Fibroblast of lung (primary cell): ENCODE data around the gene GREM2. TPM values are rescaled to one million over a fixed set of nuclear protein-coding genes. Genes with fewer than 3 reads are reported as not detected.

Experiments used
- DNase-seq, 2 donors: peaks; one replicate each; pipeline versions ENCODE4 v3.0.0 to v3.0.0-alpha.2; 2010; ENCODE audit warnings: low read depth in 2 of 2
- H2AFZ ChIP-seq: 2 replicates; pipeline ENCODE4 v1.5.1; 2012; ENCODE audit warnings: low read length, control low read depth, inconsistent platforms
- H3K27ac ChIP-seq: 2 replicates; pipeline ENCODE4 v1.5.1; 2011; ENCODE audit warnings: low read length, control low read depth; ENCODE audit not compliant: insufficient read depth
- H3K27me3 ChIP-seq: 2 replicates; pipeline ENCODE4 v1.5.1; 2011; ENCODE audit warnings: mild to moderate bottlenecking, low read length; ENCODE audit not compliant: control insufficient read depth, insufficient read depth
- H3K36me3 ChIP-seq: 2 replicates; pipeline ENCODE4 v1.5.1; 2011; ENCODE audit warnings: low read length; ENCODE audit not compliant: control insufficient read depth, insufficient read depth
- H3K4me1 ChIP-seq: 2 replicates; pipeline ENCODE4 v1.5.1; 2011; ENCODE audit warnings: low read length; ENCODE audit not compliant: control insufficient read depth, insufficient read depth; ENCODE audit errors: extremely low read depth
- H3K4me2 ChIP-seq: 2 replicates; pipeline ENCODE4 v1.5.1; 2011; ENCODE audit warnings: low read length, control low read depth; ENCODE audit not compliant: insufficient read depth; ENCODE audit errors: extremely low read depth
- H3K4me3 ChIP-seq, 4 experiments: fragments of 200-600 bp in 1 of 4; sonication (generic) in 1 of 4; replicated peaks in 1 of 4; 2 replicates each; pipeline ENCODE4 v1.5.1; 2011 to 2016; ENCODE audit warnings: low read length in 4 of 4, low read depth in 3 of 4, mild to moderate bottlenecking in 3 of 4, control low read depth in 2 of 4, inconsistent platforms in 1 of 4, mixed read lengths in 1 of 4; ENCODE audit not compliant: insufficient read depth in 1 of 4; ENCODE audit errors: control extremely low read depth in 1 of 4
- H3K79me2 ChIP-seq: 2 replicates; pipeline ENCODE4 v1.5.1; 2012; ENCODE audit warnings: mild to moderate bottlenecking, low read length, inconsistent platforms; ENCODE audit not compliant: control insufficient read depth, insufficient read depth
- H3K9ac ChIP-seq: 2 replicates; pipeline ENCODE4 v1.5.1; 2011; ENCODE audit warnings: mild to moderate bottlenecking, low read length, control low read depth; ENCODE audit not compliant: insufficient read depth
- H3K9me3 ChIP-seq: 2 replicates; pipeline ENCODE4 v1.5.1; 2012; ENCODE audit warnings: low read depth, low read length; ENCODE audit not compliant: control insufficient read depth, insufficient read depth
- H4K20me1 ChIP-seq: 2 replicates; pipeline ENCODE4 v1.5.1; 2011; ENCODE audit warnings: low read length; ENCODE audit not compliant: control insufficient read depth, insufficient read depth; ENCODE audit errors: extremely low read depth
- EZH2 ChIP-seq: IDR thresholded peaks from 2 replicates; pipeline ENCODE4 v1.5.1; 2012; ENCODE audit warnings: low read length, control low read depth, mild to moderate bottlenecking; ENCODE audit errors: missing control alignments
- polyA plus RNA-seq, 2 donors: library from polyadenylated mRNA; depleted of rRNA in 1 of 2; stranded (reverse) in 1 of 2; unstranded in 1 of 2; fragments of >200 nt; gene quantifications; 2 replicates each; pipeline ENCODE4 v1.2.1, GENCODE V29; 2011 to 2012; ENCODE audit warnings: missing spikeins in 1 of 2
- total RNA-seq: library from RNA; depleted of rRNA; stranded (reverse); fragments of >200 nt; gene quantifications from 2 replicates; pipeline ENCODE4 v1.2.1, GENCODE V29; 2014
- TF ChIP-seq, protein P1 (sequence below), 2 donors: IDR thresholded peaks in 1 of 2; conservative IDR thresholded peaks in 1 of 2; 1 replicate in 1 of 2; 2 replicates in 1 of 2; pipeline ENCODE4 v1.5.1; 2011 to 2012; ENCODE audit warnings: low read length in 2 of 2, control low read depth in 1 of 2, inconsistent platforms in 1 of 2, low read depth in 1 of 2, mild to moderate bottlenecking in 1 of 2

Gene GREM2
- total and polyA plus RNA-seq, 2 donors (not counting 1 experiment from before 2014, with no cell fraction given) = 6.9 to 21.1 TPM

DNA sequence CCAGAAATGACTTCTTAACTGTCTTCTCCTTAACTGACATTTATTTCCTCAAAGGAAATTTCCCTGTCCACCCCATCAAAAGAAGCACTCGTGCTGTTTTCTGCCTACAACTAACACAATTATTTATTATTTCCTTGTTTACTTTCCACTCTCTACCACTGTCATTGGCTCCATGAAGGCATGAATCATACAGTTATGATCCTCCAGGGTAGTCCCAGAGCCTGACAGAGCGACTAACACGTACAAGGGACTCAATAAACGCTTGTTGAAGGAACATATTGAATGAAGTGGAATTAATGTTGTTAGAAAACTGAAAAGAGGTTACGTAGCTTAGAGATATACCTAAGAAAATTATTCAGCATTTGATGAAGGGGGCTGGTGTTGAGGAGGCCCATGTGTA lies 20.9 kb downstream of the GREM2 start:
- Histone ChIP-seq H4K20me1 (no peaks in the 10 kb centered on the region), H3K27me3 (no peaks in the 10 kb centered on the region), H3K27ac (no peak overlapping the region), H3K36me3 (no peaks in the 10 kb centered on the region), H3K4me2 (no peak overlapping the region), H3K9ac (no peak overlapping the region), H3K79me2 (no peaks in the 10 kb centered on the region), H3K4me1 (no peaks in the 10 kb centered on the region), H3K4me3 (no peak overlapping the region), H2AFZ (no peak overlapping the region), H3K9me3 (no peaks in the 10 kb centered on the region)
- TF ChIP-seq EZH2 = no peak
- TF ChIP-seq, protein P1, sequence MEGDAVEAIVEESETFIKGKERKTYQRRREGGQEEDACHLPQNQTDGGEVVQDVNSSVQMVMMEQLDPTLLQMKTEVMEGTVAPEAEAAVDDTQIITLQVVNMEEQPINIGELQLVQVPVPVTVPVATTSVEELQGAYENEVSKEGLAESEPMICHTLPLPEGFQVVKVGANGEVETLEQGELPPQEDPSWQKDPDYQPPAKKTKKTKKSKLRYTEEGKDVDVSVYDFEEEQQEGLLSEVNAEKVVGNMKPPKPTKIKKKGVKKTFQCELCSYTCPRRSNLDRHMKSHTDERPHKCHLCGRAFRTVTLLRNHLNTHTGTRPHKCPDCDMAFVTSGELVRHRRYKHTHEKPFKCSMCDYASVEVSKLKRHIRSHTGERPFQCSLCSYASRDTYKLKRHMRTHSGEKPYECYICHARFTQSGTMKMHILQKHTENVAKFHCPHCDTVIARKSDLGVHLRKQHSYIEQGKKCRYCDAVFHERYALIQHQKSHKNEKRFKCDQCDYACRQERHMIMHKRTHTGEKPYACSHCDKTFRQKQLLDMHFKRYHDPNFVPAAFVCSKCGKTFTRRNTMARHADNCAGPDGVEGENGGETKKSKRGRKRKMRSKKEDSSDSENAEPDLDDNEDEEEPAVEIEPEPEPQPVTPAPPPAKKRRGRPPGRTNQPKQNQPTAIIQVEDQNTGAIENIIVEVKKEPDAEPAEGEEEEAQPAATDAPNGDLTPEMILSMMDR (conservative IDR thresholded peaks at IDR 0.05 in 1 of 2, IDR thresholded peaks at IDR 0.05 in 1 of 2; ENCODE audit: low read depth in 1 of 2, low read length in 2 of 2) = no peak
- DNase-seq = no peak

DNA sequence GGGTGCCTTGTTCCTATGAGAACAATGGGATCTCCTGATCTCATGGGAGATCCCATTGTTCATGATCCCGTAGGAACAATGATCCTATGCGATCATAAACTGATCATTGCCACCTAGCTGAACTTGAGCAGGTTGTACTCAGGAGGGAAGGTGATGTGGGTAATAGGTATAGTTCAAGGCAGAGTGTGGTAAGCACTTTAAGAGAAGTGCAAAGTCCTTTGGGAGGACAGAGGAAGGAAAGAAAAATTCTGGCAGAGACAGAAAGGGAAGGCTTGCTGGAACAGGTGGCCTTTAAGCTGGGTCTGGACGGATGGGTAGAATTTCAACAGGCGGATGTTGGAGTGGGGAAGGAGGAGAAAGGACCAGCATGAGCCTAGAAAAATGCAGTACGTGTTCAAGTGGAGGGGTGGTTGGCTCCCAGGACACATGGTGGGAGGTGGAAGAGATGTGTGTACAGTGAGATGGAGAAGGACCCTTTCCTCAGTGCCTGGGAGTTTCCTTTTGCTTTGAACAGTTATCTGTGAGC lies 22.3 kb downstream of the GREM2 start:
- H3K27me3 ChIP-seq = no peaks in the 10 kb centered on the region
- no peak overlapping the region for H3K27ac ChIP-seq
- no peaks in the 10 kb centered on the region for H4K20me1 ChIP-seq
- no peaks in the 10 kb centered on the region for H3K4me1 ChIP-seq
- TF ChIP-seq, protein P1 (conservative IDR thresholded peaks at IDR 0.05 in 1 of 2, IDR thresholded peaks at IDR 0.05 in 1 of 2; ENCODE audit: low read depth in 1 of 2, low read length in 2 of 2) = no peak
- no peak for TF ChIP-seq EZH2
- H3K36me3 ChIP-seq = no peaks in the 10 kb centered on the region
- DNase-seq = no peak
- no peak overlapping the region for H3K9ac ChIP-seq
- H3K79me2 ChIP-seq = no peaks in the 10 kb centered on the region
- no peak overlapping the region for H3K4me2 ChIP-seq
- H3K9me3 ChIP-seq = no peaks in the 10 kb centered on the region
- no peak overlapping the region for H3K4me3 ChIP-seq
- H2AFZ ChIP-seq = no peak overlapping the region

DNA sequence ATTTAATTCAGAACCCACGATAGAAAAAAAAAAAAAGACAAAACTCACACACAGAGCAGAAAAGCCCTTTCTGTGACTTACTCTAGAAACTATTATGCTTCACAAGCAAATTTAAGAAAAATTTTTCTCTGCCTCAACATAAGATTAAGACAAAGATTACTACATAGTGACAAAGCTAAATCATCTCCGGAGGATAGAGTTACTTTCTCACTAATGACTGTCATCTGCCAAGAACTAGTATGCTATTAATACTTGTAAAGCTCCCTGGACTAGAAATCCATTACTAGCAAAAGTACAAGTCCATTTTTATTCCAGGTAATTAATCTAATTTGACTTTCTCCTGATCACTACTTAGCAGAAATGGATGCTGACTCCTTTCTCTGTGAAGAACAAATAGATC lies 25.9 kb downstream of the GREM2 start:
- Histone ChIP-seq H3K79me2 (no peaks in the 10 kb centered on the region), H3K27ac (no peak overlapping the region)

More for the DNA sequence above, 25.9 kb downstream of the GREM2 start:
- Histone ChIP-seq H3K4me3 (no peak overlapping the region), H4K20me1 (no peaks in the 10 kb centered on the region), H3K36me3 (no peaks in the 10 kb centered on the region), H3K27me3 (no peaks in the 10 kb centered on the region), H3K9me3 (no peaks in the 10 kb centered on the region), H3K4me2 (no peak overlapping the region), H3K9ac (no peak overlapping the region), H2AFZ (no peak overlapping the region), H3K4me1 (no peaks in the 10 kb centered on the region)
- TF ChIP-seq, protein P1 (conservative IDR thresholded peaks at IDR 0.05 in 1 of 2, IDR thresholded peaks at IDR 0.05 in 1 of 2; ENCODE audit: low read depth in 1 of 2, low read length in 2 of 2) = no peak
- no peak for TF ChIP-seq EZH2
- no peak for DNase-seq
